Ectodermal cell (in vitro differentiated cells): ENCODE data around the gene LIN28B.
"Not testable (repeated sequence)": the region's sequence is repeated elsewhere in the genome, so short reads cannot be mapped to it uniquely, and the experiment has no call there.

Source experiments
- H3K27ac ChIP-seq: 2 replicates; pipeline ENCODE4 v1.7.0; 2013; ENCODE audit warnings: mild to moderate bottlenecking, low read depth, low read length; ENCODE audit not compliant: insufficient read depth, poor library complexity, severe bottlenecking
- H3K27me3 ChIP-seq: 2 replicates; pipeline ENCODE4 v1.7.0; 2013; ENCODE audit warnings: mild to moderate bottlenecking, low read length; ENCODE audit not compliant: insufficient read depth, control insufficient read depth, poor library complexity, severe bottlenecking
- H3K36me3 ChIP-seq: one replicate; pipeline ENCODE4 v1.7.0; 2013; ENCODE audit warnings: low read length; ENCODE audit not compliant: control insufficient read depth, insufficient read depth
- H3K4me1 ChIP-seq: one replicate; pipeline ENCODE4 v1.7.0; 2013; ENCODE audit warnings: low read length; ENCODE audit not compliant: control insufficient read depth, insufficient read depth
- H3K4me3 ChIP-seq: 2 replicates; pipeline ENCODE4 v1.7.0; 2013; ENCODE audit warnings: low read depth, low read length, control low read depth; ENCODE audit not compliant: insufficient read depth
- H3K9me3 ChIP-seq: 2 replicates; pipeline ENCODE4 v1.7.0; 2013; ENCODE audit warnings: mild to moderate bottlenecking, low read length, moderate library complexity; ENCODE audit not compliant: control insufficient read depth
- WGBS, 2 experiments: methylation state at CpG; one replicate each; pipeline ENCODE4 v1.1.7; 2013; ENCODE audit warnings: missing lambda C conversion rate in 2 of 2; 5-methylcytosine and 5-hydroxymethylcytosine counted together

LIN28B gene

DNA sequence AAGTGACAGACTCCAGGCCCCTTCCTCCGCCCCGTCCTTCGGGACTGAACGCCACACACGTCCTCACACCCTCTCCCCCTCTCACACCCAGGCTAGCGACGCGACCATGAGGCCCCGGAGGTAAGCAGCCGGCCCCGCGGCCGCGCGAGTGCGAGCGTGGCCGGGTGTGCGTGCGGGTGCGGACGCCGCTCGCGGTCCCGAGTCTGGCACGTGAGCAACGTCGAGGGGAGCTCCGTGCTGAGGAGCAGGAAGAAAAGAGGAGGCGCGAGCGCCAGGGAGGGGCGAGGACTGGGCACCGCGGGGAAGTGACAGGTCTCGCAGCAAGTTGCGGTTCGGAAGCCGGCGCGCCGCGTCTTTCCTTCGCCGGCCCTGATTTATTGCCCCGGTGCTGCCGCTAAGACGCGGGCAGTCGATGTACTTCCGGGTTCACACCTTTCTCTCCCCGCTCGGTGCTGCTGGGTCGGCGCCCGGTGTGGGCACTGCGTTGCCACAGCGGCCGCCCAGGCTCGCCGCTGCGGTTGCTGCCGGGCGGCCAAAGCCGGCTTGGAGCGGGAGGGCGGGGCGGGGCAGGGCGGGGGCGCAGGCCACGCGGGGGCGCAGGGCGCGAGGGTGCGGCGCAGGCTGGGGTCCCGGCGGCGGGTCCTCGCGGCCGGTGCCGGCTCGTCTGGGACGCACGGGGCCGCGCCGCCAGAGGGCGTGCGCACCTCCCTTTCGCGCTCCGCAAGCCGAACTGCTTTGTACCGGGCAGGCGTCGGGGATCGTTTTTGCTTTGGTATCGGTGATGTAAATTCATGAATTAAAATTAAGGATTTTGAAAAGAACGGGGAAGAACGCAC is 15.8 kb upstream of the LIN28B start:
- Histone ChIP-seq H3K4me1 (peaks cover 5% of the 10 kb centered on the region), H3K27me3 (no peaks in the 10 kb centered on the region), H3K9me3 (no peaks in the 10 kb centered on the region), H3K36me3 (no peaks in the 10 kb centered on the region), H3K4me3 (peak overlapping the region; percentile 78), H3K27ac (peak overlapping the region; percentile 89)
- 0% methylated on average over 104 of the region's 104 CpGs for WGBS, 2 experiments

DNA sequence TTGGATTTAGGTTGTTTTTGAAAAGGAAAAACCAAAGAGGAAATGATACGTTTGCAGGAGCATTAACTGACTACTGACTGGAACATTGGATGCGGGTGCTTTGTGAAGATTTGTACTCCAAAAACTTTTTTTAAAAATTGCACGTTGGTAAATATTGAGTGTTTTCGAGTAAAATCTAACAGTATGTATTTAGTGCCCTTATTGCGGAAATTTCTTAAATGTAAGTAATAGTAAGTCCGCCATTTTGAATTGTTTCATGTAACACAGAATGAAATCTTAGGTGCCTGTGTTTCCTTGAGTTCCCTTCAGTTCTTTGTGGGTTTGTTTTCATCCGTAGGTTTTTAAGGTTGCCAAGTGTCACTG is 15.2 kb upstream of the LIN28B start:
- no peaks in the 10 kb centered on the region for H3K27me3 ChIP-seq
- H3K36me3 ChIP-seq, result no peaks in the 10 kb centered on the region
- H3K4me3 ChIP-seq, result peak overlapping the region; percentile 78
- peaks cover 5% of the 10 kb centered on the region for H3K4me1 ChIP-seq
- peak overlapping the region; percentile 68 for H3K27ac ChIP-seq
- 0 to 2% methylated on average over 6 to 7 of the region's 7 CpGs for WGBS, 2 experiments
- H3K9me3 ChIP-seq, result no peaks in the 10 kb centered on the region

DNA sequence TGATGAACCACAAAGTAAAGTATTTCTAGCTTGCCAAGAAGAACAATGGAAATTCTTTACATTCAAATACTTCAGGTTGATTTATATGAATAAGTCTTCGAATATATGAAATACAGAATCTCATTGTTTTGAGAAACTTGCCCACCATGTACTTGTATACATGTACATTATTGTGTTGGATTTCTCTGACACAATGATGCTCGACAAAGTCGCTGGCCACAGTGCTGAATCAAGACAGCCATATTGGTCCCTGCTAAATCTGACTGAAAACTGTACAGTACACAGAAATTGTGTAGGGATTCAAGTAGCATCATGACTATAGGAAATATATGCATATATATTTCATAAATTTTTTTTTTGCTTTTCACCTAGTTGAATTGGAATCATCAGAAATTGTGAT is 13.1 kb upstream of the LIN28B start:
- no peaks in the 10 kb centered on the region for H3K9me3 ChIP-seq
- no peak overlapping the region for H3K4me3 ChIP-seq
- no peaks in the 10 kb centered on the region for H3K36me3 ChIP-seq
- no peaks in the 10 kb centered on the region for H3K27me3 ChIP-seq
- peaks cover 5% of the 10 kb centered on the region for H3K4me1 ChIP-seq
- 88 to 100% methylated on average over 2 to 3 of the region's 3 CpGs for WGBS, 2 experiments
- no peak overlapping the region for H3K27ac ChIP-seq

DNA sequence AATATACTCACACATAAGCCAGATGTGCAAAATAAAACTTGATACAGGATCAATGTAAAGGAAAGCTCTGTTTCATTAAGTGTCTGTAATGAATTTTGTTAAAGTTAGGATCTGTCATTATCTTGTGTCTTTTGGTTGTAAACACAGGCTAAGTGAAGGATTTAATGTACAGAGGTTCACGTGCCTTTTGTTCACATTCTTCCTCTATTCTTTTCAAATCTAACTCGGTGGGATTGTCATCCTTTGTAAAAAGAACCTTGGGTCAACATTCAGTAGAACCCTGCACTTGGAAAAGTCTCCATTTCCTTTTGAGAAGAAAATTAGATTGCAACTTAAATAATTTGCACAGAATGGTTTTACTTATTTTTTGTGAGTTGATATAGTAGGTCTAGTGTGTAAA is 7.7 kb upstream of the LIN28B start:
- Histone ChIP-seq H3K4me1 (peaks cover 22% of the 10 kb centered on the region), H3K36me3 (no peaks in the 10 kb centered on the region), H3K9me3 (no peaks in the 10 kb centered on the region), H3K27me3 (no peaks in the 10 kb centered on the region), H3K4me3 (no peak overlapping the region), H3K27ac (peak overlapping the region; percentile 11)
- 42 to 47% methylated on average over 2 of the region's 2 CpGs for WGBS, 2 experiments

DNA sequence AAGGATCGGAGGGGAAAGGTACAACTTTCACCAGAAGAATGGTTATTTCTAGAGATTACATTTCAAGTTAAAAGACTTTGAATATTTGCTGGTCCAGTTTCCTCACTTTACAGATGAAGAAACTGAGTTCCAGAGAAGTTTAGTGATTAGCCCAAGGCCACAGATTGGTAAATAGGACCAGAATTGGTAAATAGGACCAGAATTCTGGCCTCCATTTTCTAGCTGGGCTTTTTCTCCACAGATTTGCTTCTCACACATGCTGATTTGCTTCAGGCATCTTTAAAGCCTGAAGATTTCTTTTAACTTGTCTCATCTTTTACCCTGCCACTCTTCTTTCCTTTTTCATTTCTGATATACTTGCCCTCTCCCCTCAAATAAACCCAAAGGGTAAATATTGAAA is 5.2 kb upstream of the LIN28B start:
- Histone ChIP-seq H3K9me3 (no peaks in the 10 kb centered on the region), H3K4me1 (peaks cover 27% of the 10 kb centered on the region), H3K27me3 (no peaks in the 10 kb centered on the region), H3K36me3 (no peaks in the 10 kb centered on the region), H3K27ac (no peak overlapping the region), H3K4me3 (no peak overlapping the region)
- 67 to 80% methylated on average over 1 of the region's 1 CpG for WGBS, 2 experiments

DNA sequence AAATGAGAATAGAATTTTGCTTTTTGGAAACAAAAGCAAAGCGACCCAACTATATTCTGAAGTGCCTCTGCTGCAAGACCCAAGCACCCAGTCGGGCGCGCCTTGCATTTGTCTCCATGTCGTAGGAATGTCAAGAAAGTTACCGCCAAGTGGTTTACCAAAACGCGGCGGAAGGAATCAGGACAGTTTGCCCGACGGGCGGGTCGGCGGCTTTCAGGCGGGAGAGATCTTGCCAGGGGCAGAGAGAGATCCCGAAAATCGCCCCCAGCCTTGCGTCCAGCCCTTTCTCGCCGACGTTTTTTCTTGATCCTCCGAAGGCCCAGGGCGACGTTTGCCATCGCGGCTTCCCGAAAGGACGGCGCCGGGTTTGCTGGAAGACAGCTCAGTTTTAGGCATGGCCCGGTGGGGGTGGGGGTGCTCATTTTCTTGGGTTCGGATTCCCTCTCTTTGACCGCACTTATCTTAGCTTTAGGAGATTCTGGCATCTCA is 4.0 kb upstream of the LIN28B start:
- Histone ChIP-seq H3K4me1 (peaks cover 27% of the 10 kb centered on the region), H3K4me3 (peak overlapping the region; percentile 43), H3K36me3 (no peaks in the 10 kb centered on the region), H3K27me3 (no peaks in the 10 kb centered on the region), H3K9me3 (no peaks in the 10 kb centered on the region), H3K27ac (peak overlapping the region; percentile 95)
- WGBS, 2 experiments, result 0 to 1% methylated on average over 33 of the region's 33 CpGs

DNA sequence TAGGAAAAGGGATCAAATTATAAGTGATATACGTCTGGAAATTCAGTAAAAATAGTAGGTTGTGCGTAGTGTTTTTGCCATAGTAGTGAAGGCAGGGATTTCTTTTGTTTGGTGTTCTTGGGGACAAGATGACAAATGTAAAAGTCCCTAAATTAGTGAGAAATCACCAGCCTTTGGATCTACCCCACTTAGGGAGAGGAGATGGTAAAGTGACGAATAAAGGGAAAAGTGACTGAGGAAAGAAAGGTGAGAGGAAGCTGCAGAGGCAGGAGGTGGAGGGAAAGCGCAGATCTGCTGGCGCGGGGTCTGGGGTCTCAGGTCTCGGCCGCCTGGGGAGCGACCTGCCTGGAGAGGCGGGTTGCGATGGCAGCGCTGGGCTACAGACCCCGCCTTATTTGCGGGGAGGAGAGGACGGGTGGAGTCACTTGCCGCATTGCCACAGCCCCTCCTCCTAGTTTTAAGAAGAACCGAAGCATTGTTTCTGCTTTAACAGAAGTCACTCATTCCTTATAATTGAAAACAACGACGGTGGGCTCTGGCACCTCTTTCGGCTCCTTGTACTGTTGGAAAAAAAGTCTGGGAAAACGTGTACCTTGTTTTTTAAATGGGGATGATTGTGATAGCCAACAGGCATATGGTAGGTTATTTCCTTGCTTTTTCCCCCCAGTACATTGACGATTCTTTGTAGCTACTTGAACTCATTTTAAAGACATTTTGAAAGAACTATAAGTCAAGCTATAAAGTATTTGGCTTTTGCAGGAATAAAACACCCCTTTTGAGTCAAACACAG is 3.3 kb upstream of the LIN28B start:
- Histone ChIP-seq H3K4me3 (peak overlapping the region; percentile 43), H3K4me1 (peaks cover 27% of the 10 kb centered on the region), H3K27ac (peak overlapping the region; percentile 95)
- not testable (repeated sequence) for H3K27me3 ChIP-seq, H3K36me3 ChIP-seq, H3K9me3 ChIP-seq
- WGBS, 2 experiments, result 0 to 1% methylated on average over 21 of the region's 22 CpGs

DNA sequence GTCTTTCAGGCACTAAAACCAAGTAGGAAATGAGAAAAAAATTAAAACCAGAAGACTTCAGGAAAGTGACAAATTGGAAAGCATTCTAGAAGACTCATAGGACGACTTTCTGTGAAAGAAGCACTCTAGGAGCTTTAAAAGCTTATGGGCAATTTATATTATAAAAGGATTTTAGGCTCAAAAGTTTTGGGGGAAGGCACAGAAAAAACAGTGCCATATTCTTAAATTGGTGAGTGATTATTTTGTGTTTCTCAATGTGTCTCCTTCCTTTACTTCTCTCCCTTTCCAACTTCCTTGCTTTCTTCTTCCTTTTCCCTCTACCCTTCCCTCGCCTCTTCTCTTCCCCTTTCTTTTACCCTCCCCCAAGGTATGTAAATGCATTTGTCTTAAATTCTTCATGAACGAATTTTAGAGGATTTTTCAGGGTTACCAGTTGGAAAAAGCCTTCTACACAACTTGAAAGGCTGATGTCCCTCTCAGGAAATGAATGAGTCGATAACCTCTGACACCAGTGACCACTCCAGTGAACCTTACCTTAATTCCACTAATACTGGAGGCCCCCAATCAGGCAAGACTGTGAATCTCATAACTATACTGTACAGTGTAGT is 2.6 kb upstream of the LIN28B start:
- H3K27me3 ChIP-seq, result no peaks in the 10 kb centered on the region
- H3K27ac ChIP-seq, result peak overlapping the region; percentile 95
- peak overlapping the region; percentile 43 for H3K4me3 ChIP-seq

DNA sequence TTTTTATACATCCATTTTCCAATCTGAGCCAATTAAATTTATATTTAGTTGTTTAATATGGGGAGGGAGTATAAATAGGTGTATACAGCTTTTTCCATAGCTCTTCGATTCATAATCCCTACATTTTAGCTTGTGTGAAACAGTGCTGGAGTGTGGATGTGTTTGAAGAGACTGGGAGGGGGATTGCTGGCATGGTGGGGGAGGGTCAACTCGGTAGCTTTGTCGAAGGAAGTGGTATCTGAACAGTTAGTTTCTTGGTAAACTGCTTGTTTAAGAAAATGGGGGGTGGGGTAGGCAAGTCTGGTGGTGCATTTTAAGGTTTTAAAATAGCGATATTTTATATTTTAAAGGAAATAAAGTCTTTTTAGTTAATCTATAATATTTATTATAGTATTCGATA is 1.4 kb upstream of the LIN28B start:
- Histone ChIP-seq H3K27me3 (no peaks in the 10 kb centered on the region), H3K36me3 (no peaks in the 10 kb centered on the region), H3K27ac (peak overlapping the region; percentile 96), H3K4me3 (peak overlapping the region; percentile 69), H3K9me3 (no peaks in the 10 kb centered on the region), H3K4me1 (peaks cover 22% of the 10 kb centered on the region)
- WGBS, 2 experiments, result 0 to 2% methylated on average over 3 to 4 of the region's 5 CpGs

More for the DNA sequence above, 2.6 kb upstream of the LIN28B start:
- Histone ChIP-seq H3K36me3 (no peaks in the 10 kb centered on the region), H3K4me1 (peaks cover 25% of the 10 kb centered on the region), H3K9me3 (no peaks in the 10 kb centered on the region)
- WGBS, 2 experiments, result 2 to 4% methylated on average over 4 of the region's 4 CpGs
